Trophoblast cell (in vitro differentiated cells and primary cell): Measurements from ENCODE around the gene ZC3H12D.

Experiments used
- DNase-seq, 2 donors: peaks; one replicate each; pipeline ENCODE4 v3.0.0-alpha.2; 2016
- H2AFZ ChIP-seq: 2 replicates; pipeline ENCODE4 v1.6.1; 2013; ENCODE audit warnings: low read length, moderate library complexity, mild to moderate bottlenecking; ENCODE audit not compliant: insufficient read depth, poor library complexity
- H2AK5ac ChIP-seq: 2 replicates; pipeline ENCODE4 v1.6.1; 2013; ENCODE audit warnings: mild to moderate bottlenecking, low read length
- H2BK120ac ChIP-seq: 2 replicates; pipeline ENCODE4 v1.6.1; 2013; ENCODE audit warnings: low read length, mild to moderate bottlenecking, moderate library complexity; ENCODE audit not compliant: insufficient read depth, poor library complexity
- H2BK12ac ChIP-seq: 2 replicates; pipeline ENCODE4 v1.6.1; 2013; ENCODE audit warnings: mild to moderate bottlenecking, low read length, moderate library complexity
- H2BK5ac ChIP-seq: 2 replicates; pipeline ENCODE4 v1.6.1; 2013; ENCODE audit warnings: low read length, low read depth, moderate library complexity, mild to moderate bottlenecking; ENCODE audit not compliant: poor library complexity
- H3K14ac ChIP-seq: 2 replicates; pipeline ENCODE4 v1.6.1; 2013; ENCODE audit warnings: mild to moderate bottlenecking, low read length
- H3K18ac ChIP-seq: 2 replicates; pipeline ENCODE4 v1.6.1; 2013; ENCODE audit warnings: mild to moderate bottlenecking, low read length
- H3K23ac ChIP-seq: 2 replicates; pipeline ENCODE4 v1.6.1; 2013; ENCODE audit warnings: low read length
- H3K27ac ChIP-seq: 2 replicates; pipeline ENCODE4 v1.5.1; 2013; ENCODE audit warnings: low read depth, mild to moderate bottlenecking, inconsistent platforms, low read length, moderate library complexity
- H3K27me3 ChIP-seq: 2 replicates; pipeline ENCODE4 v1.6.1; 2013; ENCODE audit warnings: inconsistent platforms, mild to moderate bottlenecking, low read length, moderate library complexity; ENCODE audit not compliant: insufficient read depth
- H3K36me3 ChIP-seq, 2 experiments: 1 replicate in 1 of 2; 2 replicates in 1 of 2; pipeline ENCODE4 v1.6.1; 2013; ENCODE audit warnings: low read length in 2 of 2, mild to moderate bottlenecking in 2 of 2, moderate library complexity in 1 of 2; ENCODE audit not compliant: insufficient read depth in 2 of 2, control insufficient read depth in 1 of 2
- H3K4ac ChIP-seq: 2 replicates; pipeline ENCODE4 v1.6.1; 2013; ENCODE audit warnings: low read depth, mild to moderate bottlenecking, low read length, moderate library complexity
- H3K4me1 ChIP-seq, 2 experiments: 1 replicate in 1 of 2; 2 replicates in 1 of 2; pipeline ENCODE4 v1.6.1; 2013; ENCODE audit warnings: low read length in 2 of 2, mild to moderate bottlenecking in 2 of 2, moderate library complexity in 1 of 2; ENCODE audit not compliant: insufficient read depth in 2 of 2, control insufficient read depth in 1 of 2
- H3K4me2 ChIP-seq: 2 replicates; pipeline ENCODE4 v1.6.1; 2013; ENCODE audit warnings: inconsistent platforms, mild to moderate bottlenecking, low read length, moderate library complexity
- H3K4me3 ChIP-seq: 2 replicates; pipeline ENCODE4 v1.5.1; 2013; ENCODE audit warnings: mild to moderate bottlenecking, low read depth, low read length, inconsistent platforms
- H3K79me1 ChIP-seq: one replicate; pipeline ENCODE4 v1.6.1; 2013; ENCODE audit warnings: low read length
- H3K79me2 ChIP-seq: 2 replicates; pipeline ENCODE4 v1.6.1; 2013; ENCODE audit warnings: low read length, mild to moderate bottlenecking; ENCODE audit not compliant: control insufficient read depth, insufficient read depth, poor library complexity
- H3K9ac ChIP-seq: 2 replicates; pipeline ENCODE4 v1.6.1; 2013; ENCODE audit warnings: mild to moderate bottlenecking, low read length
- H3K9me3 ChIP-seq: 2 replicates; pipeline ENCODE4 v1.6.1; 2013; ENCODE audit warnings: low read depth, mild to moderate bottlenecking, control low read depth, inconsistent platforms, low read length; ENCODE audit not compliant: insufficient read depth
- H4K12ac ChIP-seq: 2 replicates; pipeline ENCODE4 v1.6.1; 2013; ENCODE audit warnings: low read depth, mild to moderate bottlenecking, low read length, moderate library complexity
- H4K8ac ChIP-seq: 2 replicates; pipeline ENCODE4 v1.6.1; 2013; ENCODE audit warnings: low read depth, mild to moderate bottlenecking, low read length, moderate library complexity
- H4K91ac ChIP-seq: one replicate; pipeline ENCODE4 v1.6.1; 2013; ENCODE audit warnings: low read depth, mild to moderate bottlenecking, low read length, moderate library complexity
- WGBS: extraction: QIAGEN DNeasy Blood & Tissue Kit; methylation state at CpG from one replicate; pipeline ENCODE4 v1.1.7; 2013; ENCODE audit warnings: missing lambda C conversion rate; ENCODE audit not compliant: insufficient read length, insufficient coverage; ENCODE audit errors: extremely low coverage; 5-methylcytosine and 5-hydroxymethylcytosine counted together

Gene ZC3H12D

DNA sequence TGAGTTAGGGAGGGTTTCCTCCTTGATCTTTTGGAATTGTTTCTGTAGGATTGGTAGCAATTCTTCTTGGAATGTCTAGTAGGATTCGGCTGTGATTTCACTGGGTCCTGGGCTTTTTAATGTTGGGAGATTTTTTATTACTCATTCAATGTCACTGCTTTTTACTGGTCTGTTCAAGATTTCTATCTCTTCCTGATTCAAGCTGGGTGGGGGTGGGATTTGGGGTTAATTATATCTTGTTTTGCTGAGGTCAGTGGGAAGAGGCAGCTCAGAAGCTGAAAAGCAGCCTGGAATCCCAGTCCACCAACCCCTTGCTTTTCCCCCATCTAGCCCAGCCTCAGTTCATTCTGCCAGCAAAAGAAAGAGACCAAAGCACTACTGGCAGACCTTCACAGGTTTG is 45.2 kb downstream of the ZC3H12D start:
- DNase-seq: no peak
- Histone ChIP-seq H3K4me1 (peaks cover 2 to 5% of the 10 kb centered on the region in 2 experiments), H3K79me1 (no peaks in the 10 kb centered on the region), H3K14ac (no peak overlapping the region), H3K27ac (no peak overlapping the region), H3K36me3 (no peaks in the 10 kb centered on the region), H2BK120ac (no peak overlapping the region), H4K91ac (no peak overlapping the region), H4K12ac (no peak overlapping the region), H3K4ac (no peak overlapping the region), H2BK12ac (no peak overlapping the region), H3K18ac (no peak overlapping the region), H3K4me2 (no peak overlapping the region), H2AK5ac (no peak overlapping the region), H2AFZ (no peak overlapping the region), H3K27me3 (no peaks in the 10 kb centered on the region), H3K23ac (no peak overlapping the region), H4K8ac (no peak overlapping the region), H3K79me2 (no peaks in the 10 kb centered on the region), H3K4me3 (no peak overlapping the region), H3K9ac (no peak overlapping the region), H3K9me3 (peaks cover 4% of the 10 kb centered on the region), H2BK5ac (no peak overlapping the region)
- no CpG with 5 or more reads among the region's 1 CpG for WGBS

DNA sequence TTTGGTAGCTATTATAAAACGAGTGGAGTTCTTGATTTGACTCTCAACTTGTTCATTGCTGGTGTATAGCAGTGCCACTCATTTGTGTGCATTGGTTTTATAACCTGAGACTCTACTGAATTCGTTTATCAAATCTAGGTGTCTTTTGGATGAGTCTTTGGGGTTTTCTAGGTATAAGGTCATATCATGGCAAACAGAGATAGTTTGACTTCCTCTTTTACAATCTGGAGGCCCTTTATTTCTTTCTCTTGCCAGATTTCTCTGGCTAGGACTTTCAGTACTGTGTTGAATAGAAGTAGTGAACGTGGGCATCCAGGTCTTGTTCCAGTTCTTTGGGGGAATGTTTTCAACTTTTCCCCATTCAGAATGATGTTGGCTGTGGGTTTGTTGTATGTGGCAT is 46.0 kb downstream of the ZC3H12D start:
- H2BK5ac ChIP-seq: no peak overlapping the region
- no peak overlapping the region for H3K18ac ChIP-seq
- H3K9ac ChIP-seq: no peak overlapping the region
- peaks cover 2 to 5% of the 10 kb centered on the region in 2 experiments for H3K4me1 ChIP-seq
- H4K12ac ChIP-seq: no peak overlapping the region
- no peak overlapping the region for H4K8ac ChIP-seq
- no peak overlapping the region for H2BK12ac ChIP-seq
- H4K91ac ChIP-seq: no peak overlapping the region
- no peaks in the 10 kb centered on the region for H3K79me2 ChIP-seq
- WGBS: no CpG with 5 or more reads among the region's 3 CpGs
- no peak overlapping the region for H3K23ac ChIP-seq
- H3K4me2 ChIP-seq: no peak overlapping the region
- H3K27me3 ChIP-seq: no peaks in the 10 kb centered on the region
- H3K14ac ChIP-seq: no peak overlapping the region
- H2AFZ ChIP-seq: no peak overlapping the region
- H3K4me3 ChIP-seq: no peak overlapping the region
- H2AK5ac ChIP-seq: no peak overlapping the region
- DNase-seq: no peak
- no peak overlapping the region for H3K4ac ChIP-seq
- no peaks in the 10 kb centered on the region for H3K36me3 ChIP-seq
- H3K79me1 ChIP-seq: no peaks in the 10 kb centered on the region
- H3K9me3 ChIP-seq: peaks cover 2% of the 10 kb centered on the region
- no peak overlapping the region for H3K27ac ChIP-seq
- no peak overlapping the region for H2BK120ac ChIP-seq

DNA sequence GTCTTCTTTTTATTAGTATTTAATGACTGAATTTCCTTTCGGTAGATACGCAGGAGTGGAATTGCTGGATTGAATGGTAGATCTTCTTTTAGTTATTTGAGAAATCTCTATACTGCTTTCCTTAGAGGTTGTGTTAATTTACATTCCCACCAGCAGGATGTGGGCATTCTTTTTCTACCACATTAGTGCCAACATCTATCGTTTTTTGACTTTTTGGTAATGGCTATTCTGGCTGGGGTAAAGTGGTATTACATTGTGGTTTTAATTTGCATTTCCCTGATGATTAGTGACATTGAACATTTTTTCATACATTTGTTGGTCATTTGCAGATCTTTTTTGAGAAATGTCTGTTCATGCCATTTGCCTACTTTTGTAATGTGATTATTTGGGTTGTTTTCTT is 47.6 kb downstream of the ZC3H12D start:
- no peak overlapping the region for H3K23ac ChIP-seq
- H3K9ac ChIP-seq: no peak overlapping the region
- no peak overlapping the region for H2BK12ac ChIP-seq
- H3K4me2 ChIP-seq: no peak overlapping the region
- H3K4me1 ChIP-seq: peaks cover 0 to 2% of the 10 kb centered on the region in 2 experiments
- H3K9me3 ChIP-seq: peaks cover 2% of the 10 kb centered on the region
- no peaks in the 10 kb centered on the region for H3K79me2 ChIP-seq
- H3K27me3 ChIP-seq: no peaks in the 10 kb centered on the region
- no peak overlapping the region for H3K27ac ChIP-seq
- WGBS: no CpG with 5 or more reads among the region's 3 CpGs
- H4K8ac ChIP-seq: no peak overlapping the region
- H3K18ac ChIP-seq: no peak overlapping the region
- H3K79me1 ChIP-seq: no peaks in the 10 kb centered on the region
- H3K14ac ChIP-seq: no peak overlapping the region
- no peak overlapping the region for H2BK120ac ChIP-seq
- no peak overlapping the region for H3K4me3 ChIP-seq
- H2BK5ac ChIP-seq: no peak overlapping the region
- H4K12ac ChIP-seq: no peak overlapping the region
- no peak overlapping the region for H4K91ac ChIP-seq
- H2AK5ac ChIP-seq: no peak overlapping the region
- no peak overlapping the region for H3K4ac ChIP-seq
- no peaks in the 10 kb centered on the region for H3K36me3 ChIP-seq
- no peak overlapping the region for H2AFZ ChIP-seq
- DNase-seq: peak in 1 of 2 donors; percentile 21

DNA sequence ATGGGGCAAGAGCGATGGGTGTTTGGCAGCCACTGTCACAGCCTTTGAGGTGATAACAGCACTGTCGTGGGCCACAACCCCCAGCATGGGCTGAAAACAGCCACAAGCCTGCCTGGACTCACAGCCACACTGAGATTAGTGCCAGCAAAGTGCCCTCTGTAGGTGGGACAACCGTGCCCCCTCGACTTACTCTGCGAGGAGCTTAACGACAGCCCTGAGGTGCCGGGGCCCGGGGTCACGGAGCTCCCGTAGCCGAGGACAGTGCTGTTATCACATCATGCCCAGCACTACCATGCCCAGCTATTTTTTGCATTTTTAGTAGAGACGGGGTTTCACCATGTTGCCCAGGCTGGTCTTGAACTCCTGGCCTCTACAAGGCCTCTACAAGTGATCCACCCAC is 48.2 kb downstream of the ZC3H12D start:
- H2BK120ac ChIP-seq: no peak overlapping the region
- no peak overlapping the region for H3K27ac ChIP-seq
- H3K79me2 ChIP-seq: no peaks in the 10 kb centered on the region
- no peak overlapping the region for H3K4me3 ChIP-seq
- H3K4me2 ChIP-seq: no peak overlapping the region
- no peak overlapping the region for H2AK5ac ChIP-seq
- H3K4me1 ChIP-seq: peaks cover 2% of the 10 kb centered on the region in 2 experiments
- no peaks in the 10 kb centered on the region for H3K27me3 ChIP-seq
- H3K79me1 ChIP-seq: no peaks in the 10 kb centered on the region
- no peak overlapping the region for H2AFZ ChIP-seq
- no peak overlapping the region for H3K4ac ChIP-seq
- no peaks in the 10 kb centered on the region for H3K36me3 ChIP-seq
- no peak overlapping the region for H3K18ac ChIP-seq
- H3K14ac ChIP-seq: no peak overlapping the region
- H2BK5ac ChIP-seq: no peak overlapping the region
- H2BK12ac ChIP-seq: no peak overlapping the region
- no peak overlapping the region for H4K8ac ChIP-seq
- H4K91ac ChIP-seq: no peak overlapping the region
- DNase-seq: no peak
- no CpG with 5 or more reads among the region's 12 CpGs for WGBS
- no peak overlapping the region for H4K12ac ChIP-seq
- peaks cover 2% of the 10 kb centered on the region for H3K9me3 ChIP-seq
- no peak overlapping the region for H3K9ac ChIP-seq
- no peak overlapping the region for H3K23ac ChIP-seq
